Measurements from ENCODE around the gene GABARAPL2.

Gene GABARAPL2

GRCh38 chr16:75620326-75621169 is 54.4 kb downstream of the GABARAPL2 start:
- no peak for DNase-seq
- in situ Hi-C loops (cut with HindIII; ENCODE audit: low pct_ligation_motif_present, low pct_unique_long_range_greater_than_20kb, low sequenced_read_pairs), result no loop called here

DNA sequence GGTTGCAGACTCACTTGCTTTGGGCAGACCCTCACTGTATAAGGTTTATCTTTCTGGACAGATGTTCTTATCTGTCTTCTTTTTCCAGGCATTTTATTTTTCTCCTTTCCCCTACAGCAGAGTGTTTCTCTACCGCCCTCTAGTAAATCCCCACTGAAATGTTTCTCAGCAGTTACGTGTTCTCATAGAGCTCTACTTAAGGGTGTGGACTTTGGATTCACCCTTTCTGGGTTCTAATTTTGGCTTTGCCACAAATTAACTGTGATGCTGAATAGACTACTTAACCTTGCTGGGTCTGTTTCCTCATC is 54.9 kb downstream of the GABARAPL2 start:
- DNase-seq, result peak; percentile 57
- in situ Hi-C loops (cut with HindIII; ENCODE audit: low pct_ligation_motif_present, low pct_unique_long_range_greater_than_20kb, low sequenced_read_pairs), result no loop called here

DNA sequence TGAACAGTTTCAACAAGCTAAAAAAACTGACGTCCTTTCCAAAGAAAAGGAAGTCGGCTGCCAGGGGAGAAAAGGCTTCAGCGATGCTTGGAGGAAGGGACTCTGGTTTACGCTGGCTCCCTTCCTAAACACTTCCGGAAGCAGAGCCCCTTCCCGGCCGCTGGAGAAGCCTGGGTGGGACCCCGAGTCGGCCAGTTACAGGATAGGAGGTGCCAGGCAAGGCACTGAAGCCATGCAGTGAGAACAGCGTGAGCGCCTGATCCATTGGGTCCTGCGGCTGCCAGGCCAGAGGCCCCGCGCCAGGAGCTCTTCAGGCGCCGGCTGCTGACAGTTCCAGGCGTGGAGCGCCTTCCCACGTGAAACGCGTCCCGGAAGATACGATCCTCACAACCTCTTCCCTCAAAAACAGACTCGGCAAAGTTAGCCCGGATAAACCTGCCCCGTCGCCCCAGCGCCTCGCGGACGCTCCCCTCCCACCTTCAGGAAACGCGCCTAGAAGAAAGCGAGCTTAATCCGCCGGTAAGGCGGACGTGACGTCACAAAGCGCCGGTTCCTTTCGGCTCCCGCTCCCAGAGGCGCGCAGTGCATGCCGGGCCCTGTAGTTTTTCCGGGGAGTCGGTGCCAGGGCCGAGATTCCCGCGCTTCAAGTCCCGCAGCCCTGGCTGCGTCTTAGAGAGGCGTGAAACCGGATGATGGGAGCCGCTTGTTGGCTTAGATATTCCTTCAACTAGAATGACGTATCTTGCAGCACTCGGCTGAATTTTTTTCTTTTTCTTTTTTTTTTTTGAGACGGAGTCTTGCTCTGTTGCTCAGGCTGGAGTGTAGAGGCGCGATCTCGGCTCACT is 56.8 kb downstream of the GABARAPL2 start, which contains the start of gene ADAT1:
Gene ADAT1 (minus strand): TSS at position 521 of the 845 bp plus-strand sequence. CDS start 2,482 bp downstream, outside the sequence.
- DNase-seq, result peak; percentile 100
- in situ Hi-C loops (cut with HindIII; ENCODE audit: low pct_ligation_motif_present, low pct_unique_long_range_greater_than_20kb, low sequenced_read_pairs), result no loop called here

GRCh38 chr16:75624921-75625334 is 58.7 kb downstream of the GABARAPL2 start:
- peak; percentile 14 for DNase-seq
- in situ Hi-C loops (cut with HindIII; ENCODE audit: low pct_ligation_motif_present, low pct_unique_long_range_greater_than_20kb, low sequenced_read_pairs), result no loop called here

- DNase-seq, result no peak
- in situ Hi-C loops (cut with HindIII; ENCODE audit: low pct_ligation_motif_present, low pct_unique_long_range_greater_than_20kb, low sequenced_read_pairs), result no loop called here
Measured at GRCh38 chr16:75626806-75627205, 60.6 kb downstream of the GABARAPL2 start.

Measured in ACHN (cell line).